ENCODE measurements around the gene TRAPPC13.
"Not testable (repeated sequence)": the region's sequence is repeated elsewhere in the genome, so short reads cannot be mapped to it uniquely, and the experiment has no call there.

The TRAPPC13 gene

DNA sequence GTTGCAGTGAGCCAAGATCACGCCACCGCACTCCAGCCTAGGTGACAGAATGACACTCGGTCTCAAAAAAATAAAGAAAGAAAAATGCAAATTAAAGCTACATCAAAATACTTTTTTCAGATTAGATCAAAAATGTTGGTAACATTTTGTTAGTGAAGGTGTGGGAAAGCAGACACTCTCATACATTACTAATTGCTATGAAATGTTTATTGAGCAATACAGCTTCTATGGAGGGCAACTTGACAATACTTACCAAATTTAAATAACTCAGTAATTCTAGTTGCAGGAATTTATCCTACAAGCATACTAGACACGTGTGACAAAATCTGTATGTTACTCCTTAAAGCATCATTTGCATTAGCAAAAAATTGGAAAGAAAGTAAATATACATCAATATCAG lies 4.8 kb upstream of the TRAPPC13 start:
- no peak overlapping the region for H3K4me3 ChIP-seq (ENCODE audit: low read depth, low read length)
- TF ChIP-seq POLR2A (IDR thresholded peaks at IDR 0.05; ENCODE audit: extremely low read depth, insufficient read length) (no peak), MYC (IDR thresholded peaks at IDR 0.05; ENCODE audit: low read depth, low read length) (no peak)
- TF ChIP-seq, protein P1, sequence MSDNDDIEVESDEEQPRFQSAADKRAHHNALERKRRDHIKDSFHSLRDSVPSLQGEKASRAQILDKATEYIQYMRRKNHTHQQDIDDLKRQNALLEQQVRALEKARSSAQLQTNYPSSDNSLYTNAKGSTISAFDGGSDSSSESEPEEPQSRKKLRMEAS (IDR thresholded peaks at IDR 0.05; ENCODE audit: low read depth, low read length) = no peak
- TF ChIP-seq, protein P2, sequence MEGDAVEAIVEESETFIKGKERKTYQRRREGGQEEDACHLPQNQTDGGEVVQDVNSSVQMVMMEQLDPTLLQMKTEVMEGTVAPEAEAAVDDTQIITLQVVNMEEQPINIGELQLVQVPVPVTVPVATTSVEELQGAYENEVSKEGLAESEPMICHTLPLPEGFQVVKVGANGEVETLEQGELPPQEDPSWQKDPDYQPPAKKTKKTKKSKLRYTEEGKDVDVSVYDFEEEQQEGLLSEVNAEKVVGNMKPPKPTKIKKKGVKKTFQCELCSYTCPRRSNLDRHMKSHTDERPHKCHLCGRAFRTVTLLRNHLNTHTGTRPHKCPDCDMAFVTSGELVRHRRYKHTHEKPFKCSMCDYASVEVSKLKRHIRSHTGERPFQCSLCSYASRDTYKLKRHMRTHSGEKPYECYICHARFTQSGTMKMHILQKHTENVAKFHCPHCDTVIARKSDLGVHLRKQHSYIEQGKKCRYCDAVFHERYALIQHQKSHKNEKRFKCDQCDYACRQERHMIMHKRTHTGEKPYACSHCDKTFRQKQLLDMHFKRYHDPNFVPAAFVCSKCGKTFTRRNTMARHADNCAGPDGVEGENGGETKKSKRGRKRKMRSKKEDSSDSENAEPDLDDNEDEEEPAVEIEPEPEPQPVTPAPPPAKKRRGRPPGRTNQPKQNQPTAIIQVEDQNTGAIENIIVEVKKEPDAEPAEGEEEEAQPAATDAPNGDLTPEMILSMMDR (IDR thresholded peaks at IDR 0.05; ENCODE audit: low read depth, low read length) = no peak
- no peak for DNase-seq (ENCODE audit: low read depth)

DNA sequence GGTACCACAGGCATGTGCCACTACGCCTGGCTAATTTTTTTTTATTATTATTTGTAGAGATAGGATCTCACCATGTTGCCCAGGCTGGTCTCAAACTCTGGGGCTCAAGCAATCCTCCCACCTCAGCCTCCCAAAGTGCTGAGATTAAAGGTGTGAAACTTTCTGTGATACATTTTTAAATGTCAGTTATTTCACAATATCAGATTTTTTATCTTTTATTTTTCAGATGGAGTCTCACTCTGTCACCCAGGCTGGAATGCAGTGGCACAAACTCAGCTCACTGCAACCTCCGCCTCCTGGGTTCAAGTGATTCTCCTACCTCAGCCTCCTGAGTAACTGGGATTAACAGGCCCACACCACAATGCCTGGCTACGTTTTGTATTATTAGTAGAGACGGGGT lies 2.9 kb upstream of the TRAPPC13 start:
- DNase-seq (ENCODE audit: low read depth) = not testable (repeated sequence)

DNA sequence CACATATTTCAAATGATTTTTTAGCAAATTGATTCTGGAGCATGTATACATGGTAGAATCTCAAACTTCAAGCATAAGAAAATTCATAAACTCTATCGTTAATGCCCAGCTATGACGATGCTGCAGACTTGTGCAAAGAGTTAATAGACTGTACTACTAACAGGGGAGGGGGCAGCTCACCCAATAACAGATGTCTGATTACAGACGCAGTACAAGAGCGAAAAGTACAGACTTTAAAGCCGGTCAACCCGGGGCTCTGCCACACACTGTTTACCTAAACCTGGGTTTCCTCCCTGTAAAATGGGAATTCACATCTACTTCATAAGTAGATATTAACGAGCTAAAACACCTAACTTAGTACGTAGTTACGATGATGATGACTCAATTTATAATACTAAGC lies 1.3 kb upstream of the TRAPPC13 start:
- peak; percentile 6 for DNase-seq (ENCODE audit: low read depth)
- H3K4me3 ChIP-seq (ENCODE audit: low read depth, low read length) = peak overlapping the region; percentile 97
- TF ChIP-seq, protein P2 (IDR thresholded peaks at IDR 0.05; ENCODE audit: low read depth, low read length) = no peak
- TF ChIP-seq MYC (IDR thresholded peaks at IDR 0.05; ENCODE audit: low read depth, low read length) (no peak), POLR2A (IDR thresholded peaks at IDR 0.05; ENCODE audit: extremely low read depth, insufficient read length) (no peak)
- TF ChIP-seq, protein P1 (IDR thresholded peaks at IDR 0.05; ENCODE audit: low read depth, low read length) = no peak

More for the DNA sequence above, 2.9 kb upstream of the TRAPPC13 start:
- not testable (repeated sequence) for H3K4me3 ChIP-seq (ENCODE audit: low read depth, low read length)

DNA sequence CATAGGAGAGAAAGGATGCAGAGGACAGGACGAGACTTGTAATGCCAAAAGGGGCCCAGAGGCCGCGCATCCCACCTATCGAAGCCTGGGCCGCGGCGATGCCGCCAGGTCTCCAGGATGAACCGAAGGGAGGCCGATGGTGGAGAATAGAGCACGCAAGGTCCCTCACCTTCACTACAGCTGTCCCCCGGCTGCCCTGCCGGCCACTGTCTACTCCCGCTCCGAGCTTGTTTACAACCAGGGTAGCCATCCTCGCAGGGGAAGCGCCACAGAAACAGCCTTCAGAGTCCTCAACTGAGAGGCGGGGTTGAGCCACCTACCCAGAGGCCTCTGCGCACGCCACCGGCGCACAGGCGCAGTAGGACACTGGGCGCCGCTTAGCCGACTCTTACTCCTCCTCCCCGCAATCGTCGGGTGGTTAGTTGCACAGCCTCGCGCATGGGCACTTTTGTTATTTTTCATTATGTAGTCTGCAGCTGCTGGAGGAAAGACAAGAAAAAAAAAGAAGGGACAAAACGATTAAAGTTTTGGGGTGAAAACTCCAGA lies 729 bp upstream of the TRAPPC13 start, which contains the start of gene TRIM23:
TRIM23 (minus strand) TSS at position 309 of the 546 bp plus-strand sequence; CDS start at position 250, 59 bp downstream.
- DNase-seq (ENCODE audit: low read depth) = peak; percentile 92
- TF ChIP-seq, protein P1 (IDR thresholded peaks at IDR 0.05; ENCODE audit: low read depth, low read length) = peak; percentile 61
- TF ChIP-seq MYC (IDR thresholded peaks at IDR 0.05; ENCODE audit: low read depth, low read length) (peak; percentile 5; the same call in 1 of the 2 replicates), POLR2A (IDR thresholded peaks at IDR 0.05; ENCODE audit: extremely low read depth, insufficient read length) (peak; percentile 60)
- TF ChIP-seq, protein P2 (IDR thresholded peaks at IDR 0.05; ENCODE audit: low read depth, low read length) = no peak
- peak within 1 kb of the TSS; percentile 97 for H3K4me3 ChIP-seq (ENCODE audit: low read depth, low read length)

DNA sequence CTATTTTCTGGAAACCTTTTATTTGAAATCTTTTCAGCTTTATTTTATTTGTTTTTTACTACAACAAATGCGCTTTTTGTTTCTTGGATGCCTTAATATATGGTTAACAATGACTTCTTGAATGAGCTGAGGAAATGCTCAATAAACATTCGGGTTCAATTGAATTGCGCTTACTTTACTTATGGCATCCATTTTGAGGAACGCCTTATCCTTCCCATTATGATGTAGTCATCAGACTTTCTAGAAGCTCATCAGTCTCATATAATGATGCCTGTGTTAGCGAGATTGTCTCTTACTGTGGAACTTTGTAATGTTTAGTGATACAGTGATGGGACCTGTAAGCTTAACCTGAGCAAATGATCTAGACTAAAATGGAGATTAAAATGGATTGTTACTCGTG lies 916 bp downstream of the TRAPPC13 start:
- peak overlapping the region; percentile 97 for H3K4me3 ChIP-seq (ENCODE audit: low read depth, low read length)
- no peak for TF ChIP-seq POLR2A (IDR thresholded peaks at IDR 0.05; ENCODE audit: extremely low read depth, insufficient read length)
- TF ChIP-seq, protein P2 (IDR thresholded peaks at IDR 0.05; ENCODE audit: low read depth, low read length) = no peak
- TF ChIP-seq MYC (IDR thresholded peaks at IDR 0.05; ENCODE audit: low read depth, low read length) = no peak
- TF ChIP-seq, protein P1 (IDR thresholded peaks at IDR 0.05; ENCODE audit: low read depth, low read length) = no peak
- peak; percentile 5 for DNase-seq (ENCODE audit: low read depth)

DNA sequence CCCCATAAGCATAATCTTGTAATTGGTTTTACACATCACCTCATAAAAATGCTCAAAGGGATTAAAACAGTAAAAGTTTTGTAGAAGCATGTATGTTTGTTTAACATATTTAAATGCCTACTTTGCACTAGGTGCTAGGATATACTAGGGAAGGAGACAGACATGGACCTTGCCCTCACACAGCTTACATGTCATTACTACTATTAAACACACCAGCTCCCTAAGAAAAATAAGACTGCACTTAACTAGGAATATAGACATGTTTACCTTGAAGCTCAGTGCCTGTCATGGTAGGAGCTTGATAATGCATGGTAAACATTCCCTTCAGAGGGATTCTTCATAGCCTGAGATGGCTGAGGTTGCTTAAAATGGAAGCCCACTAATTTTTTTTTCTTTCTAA lies 6.2 kb downstream of the TRAPPC13 start:
- TF ChIP-seq, protein P2 (IDR thresholded peaks at IDR 0.05; ENCODE audit: low read depth, low read length) = no peak
- TF ChIP-seq POLR2A (IDR thresholded peaks at IDR 0.05; ENCODE audit: extremely low read depth, insufficient read length) = no peak
- TF ChIP-seq, protein P1 (IDR thresholded peaks at IDR 0.05; ENCODE audit: low read depth, low read length) = no peak
- TF ChIP-seq MYC (IDR thresholded peaks at IDR 0.05; ENCODE audit: low read depth, low read length) = no peak
- no peak overlapping the region for H3K4me3 ChIP-seq (ENCODE audit: low read depth, low read length)
- DNase-seq (ENCODE audit: low read depth) = no peak
